ENCODE results near the gene SLC44A2.

The SLC44A2 gene

GRCh38 chr19:10677751-10678150, 52.4 kb downstream of the SLC44A2 start:
- TF ChIP-seq POLR2A (IDR thresholded peaks at IDR 0.05; ENCODE audit: low read depth, low read length) (no peak), TAF1 (IDR thresholded peaks at IDR 0.05; ENCODE audit: borderline replicate concordance, low read depth, low read length) (no peak), POLR2AphosphoS5 (IDR thresholded peaks at IDR 0.05; ENCODE audit: low read depth, low read length) (no peak)
- FAIRE-seq (no peak), DNase-seq (ENCODE audit: insufficient read length) (no peak)

- TF ChIP-seq POLR2A (IDR thresholded peaks at IDR 0.05; ENCODE audit: low read depth, low read length) (no peak), TAF1 (IDR thresholded peaks at IDR 0.05; ENCODE audit: borderline replicate concordance, low read depth, low read length) (no peak), POLR2AphosphoS5 (IDR thresholded peaks at IDR 0.05; ENCODE audit: low read depth, low read length) (no peak)
- DNase-seq (ENCODE audit: insufficient read length) (no peak), FAIRE-seq (no peak)
Observed at GRCh38 chr19:10678813-10679212, 53.5 kb downstream of the SLC44A2 start.

- TF ChIP-seq POLR2A (IDR thresholded peaks at IDR 0.05; ENCODE audit: low read depth, low read length) (no peak), TAF1 (IDR thresholded peaks at IDR 0.05; ENCODE audit: borderline replicate concordance, low read depth, low read length) (no peak), POLR2AphosphoS5 (IDR thresholded peaks at IDR 0.05; ENCODE audit: low read depth, low read length) (no peak)
- DNase-seq (ENCODE audit: insufficient read length) (no peak), FAIRE-seq (no peak)
Observed at GRCh38 chr19:10679743-10680142, 54.4 kb downstream of the SLC44A2 start.

- DNase-seq (ENCODE audit: insufficient read length) (no peak), FAIRE-seq (no peak)
Observed at GRCh38 chr19:10680545-10681135, 55.3 kb downstream of the SLC44A2 start.

GRCh38 chr19:10681658-10682057, 56.3 kb downstream of the SLC44A2 start:
- TF ChIP-seq POLR2A (IDR thresholded peaks at IDR 0.05; ENCODE audit: low read depth, low read length) = peak; percentile 14
- no peak for TF ChIP-seq POLR2AphosphoS5 (IDR thresholded peaks at IDR 0.05; ENCODE audit: low read depth, low read length)
- FAIRE-seq (no peak), DNase-seq (ENCODE audit: insufficient read length) (no peak)

More at GRCh38 chr19:10680545-10681135, 55.3 kb downstream of the SLC44A2 start:
- TF ChIP-seq TAF1 (IDR thresholded peaks at IDR 0.05; ENCODE audit: borderline replicate concordance, low read depth, low read length) (no peak), POLR2A (IDR thresholded peaks at IDR 0.05; ENCODE audit: low read depth, low read length) (no peak), POLR2AphosphoS5 (IDR thresholded peaks at IDR 0.05; ENCODE audit: low read depth, low read length) (peak; percentile 59; the same call in 1 of the 2 replicates)

GRCh38 chr19:10682397-10683063, 57.2 kb downstream of the SLC44A2 start:
- FAIRE-seq = no peak
- no peak for TF ChIP-seq TAF1 (IDR thresholded peaks at IDR 0.05; ENCODE audit: borderline replicate concordance, low read depth, low read length)
- TF ChIP-seq POLR2A (IDR thresholded peaks at IDR 0.05; ENCODE audit: low read depth, low read length) = peak; percentile 50
- DNase-seq (ENCODE audit: insufficient read length) = no peak

GRCh38 chr19:10683064-10683426, 57.7 kb downstream of the SLC44A2 start:
- no peak for FAIRE-seq
- no peak for DNase-seq (ENCODE audit: insufficient read length)
- TF ChIP-seq POLR2A (IDR thresholded peaks at IDR 0.05; ENCODE audit: low read depth, low read length) = no peak
- TF ChIP-seq POLR2AphosphoS5 (IDR thresholded peaks at IDR 0.05; ENCODE audit: low read depth, low read length) = no peak
- TF ChIP-seq TAF1 (IDR thresholded peaks at IDR 0.05; ENCODE audit: borderline replicate concordance, low read depth, low read length) = no peak

- TF ChIP-seq TAF1 (IDR thresholded peaks at IDR 0.05; ENCODE audit: borderline replicate concordance, low read depth, low read length) (no peak), POLR2A (IDR thresholded peaks at IDR 0.05; ENCODE audit: low read depth, low read length) (peak; percentile 22; the same call in 1 of the 2 replicates), POLR2AphosphoS5 (IDR thresholded peaks at IDR 0.05; ENCODE audit: low read depth, low read length) (peak; percentile 25; the same call in 1 of the 2 replicates)
- FAIRE-seq = no peak
- no peak for DNase-seq (ENCODE audit: insufficient read length)
Observed at GRCh38 chr19:10683582-10683981, 58.2 kb downstream of the SLC44A2 start.

GRCh38 chr19:10685210-10685609, 59.9 kb downstream of the SLC44A2 start:
- TF ChIP-seq POLR2A (IDR thresholded peaks at IDR 0.05; ENCODE audit: low read depth, low read length) = no peak
- no peak for TF ChIP-seq TAF1 (IDR thresholded peaks at IDR 0.05; ENCODE audit: borderline replicate concordance, low read depth, low read length)
- TF ChIP-seq POLR2AphosphoS5 (IDR thresholded peaks at IDR 0.05; ENCODE audit: low read depth, low read length) = no peak
- DNase-seq (ENCODE audit: insufficient read length) (no peak), FAIRE-seq (no peak)

GRCh38 chr19:10686193-10686592, 60.8 kb downstream of the SLC44A2 start:
- peak; percentile 68; the same call in 1 of the 2 replicates for TF ChIP-seq POLR2AphosphoS5 (IDR thresholded peaks at IDR 0.05; ENCODE audit: low read depth, low read length)
- no peak for TF ChIP-seq TAF1 (IDR thresholded peaks at IDR 0.05; ENCODE audit: borderline replicate concordance, low read depth, low read length)
- TF ChIP-seq POLR2A (IDR thresholded peaks at IDR 0.05; ENCODE audit: low read depth, low read length) = peak; percentile 14; the same call in 1 of the 2 replicates
- DNase-seq (ENCODE audit: insufficient read length) = no peak
- no peak for FAIRE-seq

GRCh38 chr19:10686661-10687517, 61.5 kb downstream of the SLC44A2 start:
- DNase-seq (ENCODE audit: insufficient read length) (no peak), FAIRE-seq (no peak)
- no peak for TF ChIP-seq TAF1 (IDR thresholded peaks at IDR 0.05; ENCODE audit: borderline replicate concordance, low read depth, low read length)
- TF ChIP-seq POLR2A (IDR thresholded peaks at IDR 0.05; ENCODE audit: low read depth, low read length) = peak; percentile 35
- peak; percentile 84; the same call in 1 of the 2 replicates for TF ChIP-seq POLR2AphosphoS5 (IDR thresholded peaks at IDR 0.05; ENCODE audit: low read depth, low read length)
